NCI-H774 (cell line): ENCODE results near the gene ZDHHC8.

ENCODE experiments used
- DNase-seq: peaks from one replicate; lab custom pipeline; 2025; lab: John Stamatoyannopoulos, UW

The ZDHHC8 gene

DNA sequence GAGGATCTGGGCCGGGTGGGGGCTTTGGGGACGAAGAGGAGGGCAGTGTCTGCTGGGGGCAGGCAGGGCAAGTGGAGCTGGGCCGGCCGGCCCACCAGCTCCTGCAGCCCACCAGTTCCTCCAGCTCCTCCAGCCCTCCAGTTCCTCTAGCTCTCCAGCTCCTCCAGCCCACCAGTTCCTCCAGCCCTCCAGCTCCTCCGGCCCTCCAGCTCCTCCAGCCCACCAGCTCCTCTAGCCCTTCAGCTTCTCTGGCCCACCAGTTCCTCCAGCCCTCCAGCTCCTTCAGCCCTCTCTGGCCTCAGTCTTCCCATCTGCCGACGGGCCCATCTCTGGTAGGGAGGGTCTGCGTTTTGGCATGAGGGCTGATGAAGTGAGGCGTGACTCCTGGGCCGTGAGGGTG lies 28.4 kb downstream of the ZDHHC8 start:
- no peak for DNase-seq

- DNase-seq: no peak
Observed at GRCh38 chr22:20164863-20165262, 33.3 kb downstream of the ZDHHC8 start.

DNA sequence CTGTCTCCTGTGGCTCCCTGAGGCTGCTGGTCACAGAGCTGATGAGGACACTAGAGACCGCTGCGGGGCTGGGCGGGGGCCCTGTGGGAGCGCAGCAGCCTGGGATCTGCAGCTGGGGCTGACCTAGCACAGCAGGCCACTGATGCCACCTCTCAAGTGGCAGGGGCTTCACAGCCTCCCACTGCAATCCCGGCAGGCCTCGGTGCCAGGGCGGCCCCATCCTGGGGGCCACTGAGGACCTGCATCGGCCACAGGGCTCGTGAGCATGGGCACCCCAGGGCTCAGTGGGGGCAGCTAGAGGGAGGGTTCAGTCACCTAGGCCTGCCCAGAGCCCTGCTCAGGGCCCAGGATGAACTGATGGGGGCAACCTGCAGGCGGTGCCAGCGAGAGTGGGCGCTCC lies 33.8 kb downstream of the ZDHHC8 start:
- DNase-seq: no peak

DNA sequence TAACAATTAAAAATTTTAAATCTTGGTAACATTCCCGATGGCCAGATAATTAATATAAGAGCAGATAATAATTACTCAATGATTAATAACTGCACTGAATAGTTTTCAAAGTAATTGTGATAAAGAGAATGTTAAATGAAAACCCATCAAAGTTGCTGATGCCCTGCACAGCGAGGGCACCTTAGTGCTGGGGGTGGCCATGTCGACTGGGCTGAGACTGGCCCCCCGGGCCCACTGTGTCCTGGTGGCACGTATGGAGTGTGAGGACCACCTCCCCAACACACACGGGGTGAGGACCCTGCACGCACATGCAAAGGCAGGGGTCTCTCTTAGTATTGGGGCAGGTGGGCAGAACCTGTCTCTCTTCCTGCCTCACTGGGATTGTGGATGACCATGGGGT lies 34.3 kb downstream of the ZDHHC8 start:
- no peak for DNase-seq

DNA sequence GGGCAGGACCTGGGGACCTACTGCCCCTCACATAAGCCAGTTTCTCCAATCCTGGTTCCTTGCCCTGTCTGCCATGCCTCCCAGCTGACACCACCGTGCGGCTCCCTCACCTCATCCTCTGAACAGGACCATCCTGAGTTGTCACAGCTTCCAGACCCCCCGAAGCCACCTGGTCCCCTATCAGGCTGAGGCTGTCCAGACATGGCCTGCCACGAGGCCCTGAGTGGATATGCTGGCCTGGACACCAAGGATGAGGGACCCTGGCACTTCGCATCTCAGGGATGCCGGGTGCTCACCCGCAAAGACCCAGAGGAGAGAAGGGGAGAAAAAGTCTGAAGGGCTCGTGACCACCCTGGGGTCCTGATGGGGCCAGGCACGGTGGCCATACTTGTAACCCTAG lies 35.1 kb downstream of the ZDHHC8 start:
- DNase-seq: no peak

- DNase-seq: no peak
Observed at GRCh38 chr22:20167643-20168322, 36.2 kb downstream of the ZDHHC8 start.

DNA sequence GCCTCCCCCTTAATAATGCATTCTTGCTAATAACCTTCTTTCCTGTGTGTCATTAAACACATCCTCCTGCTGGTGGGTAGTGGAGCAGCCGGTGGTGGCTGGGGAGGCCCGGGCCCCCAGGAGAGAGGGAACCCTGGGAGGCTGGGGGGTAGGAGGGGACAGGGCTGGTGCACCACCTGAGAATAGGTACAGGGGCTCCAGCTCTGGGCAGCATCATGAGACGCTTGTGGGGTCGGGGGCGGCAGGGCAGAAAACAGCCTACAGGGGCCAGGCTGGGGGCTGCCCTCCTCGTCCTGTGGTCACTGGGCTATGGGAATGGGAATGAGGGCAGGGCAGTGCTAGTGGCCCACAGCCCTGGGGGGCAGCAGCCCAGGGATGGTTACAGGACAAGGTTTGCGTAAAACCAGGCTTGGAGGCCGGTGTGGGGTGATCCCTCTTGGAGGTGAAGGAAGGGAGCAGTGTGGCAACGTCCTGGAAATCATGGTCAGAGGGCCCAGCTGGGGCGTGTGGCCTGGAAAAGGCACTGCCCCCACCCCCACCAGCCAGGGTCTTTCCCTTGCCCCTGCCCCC lies 37.7 kb downstream of the ZDHHC8 start:
- no peak for DNase-seq

DNA sequence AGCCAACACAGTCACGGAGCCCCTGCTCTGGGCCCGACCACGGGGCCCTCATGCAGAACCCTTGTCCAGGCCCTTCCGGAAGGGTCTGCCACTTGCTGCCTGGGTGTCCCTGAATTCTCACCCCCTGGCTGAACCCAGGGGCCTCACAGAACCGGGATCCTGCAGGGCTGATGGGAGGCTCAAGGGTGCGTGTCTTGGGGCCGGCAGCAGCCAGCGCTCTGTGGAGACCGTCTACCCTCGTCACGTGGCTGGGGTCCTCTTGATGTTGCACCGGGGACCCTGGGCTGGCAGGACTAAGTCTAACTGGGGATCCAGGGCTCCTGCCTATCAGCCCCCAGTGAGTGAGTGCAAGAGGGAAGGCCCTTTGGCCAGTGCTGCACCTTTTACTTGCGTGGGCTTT lies 38.6 kb downstream of the ZDHHC8 start:
- no peak for DNase-seq

- no peak for DNase-seq
Observed at GRCh38 chr22:20171288-20172140, 39.9 kb downstream of the ZDHHC8 start.

GRCh38 chr22:20172141-20172613 lies 40.6 kb downstream of the ZDHHC8 start:
- no peak for DNase-seq

DNA sequence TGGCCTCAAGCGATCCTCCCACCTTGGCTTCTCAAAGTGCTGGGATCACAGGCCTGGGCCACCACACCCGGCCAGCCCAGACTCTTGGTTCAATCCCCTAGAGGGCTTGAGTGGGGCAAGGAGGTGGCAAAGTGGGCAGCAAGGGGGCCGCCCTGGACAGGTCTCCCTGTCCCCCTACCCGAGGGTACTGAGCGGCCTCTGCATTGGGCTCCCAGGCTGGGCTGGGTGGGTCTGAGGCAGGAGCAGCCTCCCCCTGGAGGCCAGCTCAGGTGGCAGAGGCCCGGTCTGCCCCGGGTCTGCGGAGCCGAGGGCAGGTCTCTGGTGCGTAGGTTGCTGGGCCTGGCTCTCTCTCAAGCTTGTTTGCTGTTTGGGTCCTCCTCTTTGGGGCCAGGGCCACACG lies 41.6 kb downstream of the ZDHHC8 start:
- DNase-seq: no peak

DNA sequence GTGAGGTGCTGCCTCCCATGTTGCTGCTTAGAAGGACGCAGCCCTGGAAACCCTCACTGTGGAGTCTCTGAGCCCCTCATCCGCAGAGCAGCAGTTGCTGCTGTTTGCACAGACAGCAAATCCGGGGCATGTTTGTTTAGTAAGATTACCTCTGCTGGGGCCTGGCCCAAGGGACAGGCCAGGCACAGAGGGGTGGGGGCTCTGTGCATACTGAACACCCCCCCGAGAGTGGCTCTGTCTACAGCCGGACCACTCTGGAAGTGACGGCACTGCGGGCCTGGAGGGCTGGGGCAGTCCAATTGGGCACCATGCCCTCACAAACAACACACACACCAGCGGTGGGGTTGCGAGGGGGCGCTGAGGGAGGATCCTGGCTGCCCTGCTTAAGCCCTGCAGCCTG lies 42.2 kb downstream of the ZDHHC8 start:
- DNase-seq: no peak

DNA sequence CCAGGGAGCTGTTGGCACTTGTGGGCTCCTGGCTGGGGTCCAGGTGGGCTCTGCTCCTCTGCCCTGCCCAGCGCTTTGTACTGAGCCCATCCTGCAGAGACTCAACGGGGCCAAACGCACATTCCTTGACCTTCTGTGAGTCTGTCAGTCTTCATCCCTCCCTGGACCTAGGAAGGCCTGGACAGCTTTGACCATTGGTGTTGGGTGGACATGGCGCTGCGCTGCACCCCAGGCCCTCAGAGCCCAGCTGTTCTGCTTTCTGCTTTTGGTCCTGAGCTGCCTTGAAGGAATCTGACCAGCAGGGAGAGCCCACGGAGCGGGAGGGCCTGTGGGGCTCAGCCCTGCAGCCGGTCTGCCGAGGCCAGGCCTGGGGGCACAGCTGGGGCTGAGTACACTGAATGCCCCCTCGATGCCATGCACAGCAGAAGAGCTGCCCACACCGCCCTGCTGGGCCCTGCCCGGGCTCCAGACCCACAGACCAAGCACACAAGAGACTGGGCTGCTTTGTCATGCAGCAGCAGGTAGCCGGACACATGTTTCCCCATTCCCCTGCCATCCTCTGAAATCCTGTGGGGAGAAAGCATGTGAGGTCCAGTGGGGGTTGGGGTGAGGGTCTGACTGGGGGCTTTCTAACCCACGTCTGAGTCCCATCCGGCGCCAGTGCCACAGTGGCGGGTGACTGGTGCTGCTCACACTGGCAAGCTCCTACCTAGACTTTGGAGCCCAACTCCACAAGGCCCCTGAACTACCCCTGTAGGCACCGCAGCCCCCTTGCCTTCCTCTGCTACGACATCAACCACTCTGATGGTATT lies 43.4 kb downstream of the ZDHHC8 start:
- DNase-seq: no peak

- DNase-seq: no peak
Observed at GRCh38 chr22:20175597-20175900, 43.9 kb downstream of the ZDHHC8 start.

DNA sequence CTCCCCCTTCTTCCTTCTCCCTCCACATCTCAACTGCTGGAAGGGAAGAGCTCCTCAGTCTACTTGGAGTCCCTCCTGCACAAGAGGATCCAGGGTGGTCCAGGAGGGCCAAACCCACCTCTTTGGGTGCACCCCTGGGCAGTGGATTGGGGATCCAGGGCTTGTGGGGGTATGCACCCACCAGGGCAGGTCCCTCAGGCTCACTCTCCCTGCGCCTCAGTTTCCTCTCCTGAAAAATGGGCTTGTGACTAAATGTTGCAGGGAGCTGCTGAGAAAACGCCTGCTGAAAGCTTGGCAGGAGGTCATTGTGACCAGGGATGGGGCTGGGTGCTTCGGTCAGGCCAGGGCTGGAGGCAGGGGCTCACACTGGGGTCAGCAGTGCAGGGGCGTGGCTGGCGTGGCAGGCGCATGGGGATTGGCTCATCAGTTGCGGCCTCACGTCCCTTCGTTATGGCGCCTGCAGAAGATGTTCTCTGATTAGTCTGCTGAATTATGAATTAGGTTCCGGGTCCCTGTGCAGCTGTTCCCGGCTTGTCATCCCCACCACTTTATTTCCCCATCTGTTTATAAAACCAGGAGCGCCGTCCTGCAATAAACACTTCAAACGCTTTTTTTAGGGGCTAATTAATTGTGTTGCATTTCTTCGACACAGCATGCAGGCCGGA lies 44.9 kb downstream of the ZDHHC8 start:
- DNase-seq: no peak

GRCh38 chr22:20177217-20177911 lies 45.8 kb downstream of the ZDHHC8 start:
- no peak for DNase-seq

DNA sequence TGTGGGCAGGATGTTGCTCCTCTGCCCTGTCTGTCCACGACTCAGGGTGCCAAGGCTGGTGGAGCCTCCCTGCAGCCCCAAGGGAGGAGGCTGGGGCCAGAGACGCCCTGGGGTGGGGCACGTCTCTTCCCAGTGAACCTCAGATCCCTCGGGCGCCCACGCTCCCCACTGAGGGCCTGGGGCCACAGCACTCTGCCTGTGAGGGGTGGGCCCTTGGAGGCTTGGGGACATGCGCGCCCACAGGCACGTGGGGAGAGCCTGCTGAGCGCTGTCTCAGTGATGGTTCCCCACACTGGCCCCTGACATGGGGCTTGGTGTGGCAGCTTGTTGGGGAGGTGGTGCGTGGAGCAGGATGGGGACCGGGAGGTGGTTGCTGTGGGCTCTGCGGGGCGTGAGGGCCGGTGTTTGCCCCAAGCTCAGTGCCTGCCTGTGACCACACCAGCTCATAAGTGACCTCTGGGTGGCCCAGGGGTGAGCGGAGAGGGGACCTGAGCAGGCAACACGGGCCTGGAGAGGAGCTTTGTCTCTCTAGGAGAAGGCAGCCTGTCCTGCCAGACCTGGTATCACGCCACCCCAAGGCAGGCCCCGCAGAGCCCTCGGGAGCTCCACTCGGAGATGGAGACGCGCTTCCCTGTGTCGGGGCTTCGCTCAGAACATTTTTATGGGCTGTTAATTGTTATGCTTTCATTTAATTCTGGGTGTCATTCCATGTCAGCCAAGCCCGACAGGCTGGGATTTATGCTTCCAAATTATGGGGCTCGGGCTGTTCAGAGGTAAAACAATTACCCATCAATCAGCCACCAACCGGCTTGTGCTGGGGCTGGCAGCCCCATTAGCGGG lies 46.7 kb downstream of the ZDHHC8 start:
- no peak for DNase-seq

DNA sequence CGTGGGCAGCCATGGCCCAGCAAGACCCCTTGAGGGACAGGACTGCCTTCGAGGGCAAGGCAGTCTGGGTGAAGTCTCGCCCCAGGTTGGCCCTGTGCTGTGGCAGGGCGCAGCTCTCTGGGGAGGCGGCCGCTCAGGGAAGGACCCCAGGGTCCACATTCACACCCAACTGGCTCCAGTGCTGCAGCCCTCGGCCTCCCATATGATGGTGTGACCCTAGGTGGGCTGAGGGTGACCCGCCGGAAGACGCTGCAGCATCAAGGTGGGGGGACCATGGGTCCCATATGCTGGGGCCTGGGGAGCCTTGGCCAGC lies 47.3 kb downstream of the ZDHHC8 start:
- DNase-seq: no peak

GRCh38 chr22:20179455-20180244 lies 48.0 kb downstream of the ZDHHC8 start:
- DNase-seq: no peak

- DNase-seq: no peak
Observed at GRCh38 chr22:20180245-20180630, 48.6 kb downstream of the ZDHHC8 start.
